Smooth muscle cell of the coronary artery (primary cell): ENCODE measurements around the gene TBL3. TPM values are rescaled to one million over a fixed set of nuclear protein-coding genes. Genes with fewer than 3 reads are reported as not detected.

ENCODE experiments used
- total RNA-seq: library from RNA; depleted of rRNA; stranded (reverse); fragments of >200 nt; gene quantifications from 2 replicates; pipeline ENCODE4 v1.2.3, GENCODE V29; 2014; ENCODE audit warnings: low replicate concordance

Gene TBL3
- 36.2 and 36.5 TPM in 2 replicates for total RNA-seq

GRCh38 chr16:1971796-1972489 is at the start of gene TBL3:
Gene TBL3, plus strand, starts transcription at chr16:1972053. Its CDS starts 112 bp downstream, at chr16:1972165.

DNA sequence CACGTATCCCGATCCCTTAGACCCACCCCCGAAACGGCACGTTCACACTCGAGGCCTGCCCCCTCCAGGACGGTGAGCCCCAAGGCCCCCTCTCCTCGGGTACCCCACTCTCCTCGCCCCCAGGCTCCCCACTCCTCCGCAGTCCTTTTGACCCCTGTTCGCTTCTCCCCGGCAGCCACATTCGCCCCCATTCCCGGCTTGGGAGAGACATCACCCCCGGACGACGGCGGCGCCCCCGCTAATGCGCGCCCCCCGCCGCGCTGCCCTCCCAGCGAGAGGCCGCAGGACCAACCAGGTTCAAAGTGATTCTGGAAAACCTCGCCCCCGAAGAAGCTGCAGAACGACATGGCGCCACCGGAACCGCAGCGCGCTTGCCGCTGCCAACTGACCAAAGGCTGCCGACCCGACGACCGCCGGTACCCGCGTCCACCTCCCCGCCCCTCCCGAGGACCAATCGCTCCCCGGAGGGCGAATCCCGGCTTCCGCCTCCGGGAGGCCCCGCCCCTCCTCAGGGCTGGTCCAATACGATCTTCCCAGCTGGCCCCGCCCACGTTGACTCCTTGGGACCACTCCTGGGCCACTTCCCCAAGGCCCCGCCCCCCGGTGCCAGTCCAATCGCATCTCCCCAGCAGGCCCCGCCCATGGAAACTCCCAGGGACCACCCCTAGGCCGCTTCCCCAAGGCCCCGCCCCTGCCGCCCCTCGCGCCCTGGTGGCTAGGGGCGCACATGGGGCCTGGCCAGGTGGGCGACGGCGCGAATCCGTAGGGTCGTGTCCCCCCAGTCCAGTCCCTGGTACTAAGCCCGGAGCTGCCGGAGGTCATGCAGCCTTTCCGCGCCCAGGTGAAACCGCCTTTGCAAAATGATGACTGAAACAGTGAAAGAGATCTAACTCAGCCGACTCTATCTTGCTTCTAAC is 28.8 kb upstream of the TBL3 start, which contains the start of gene MSRB1:
Gene MSRB1, minus strand, starts transcription at position 390 of the 917 bp plus-strand sequence. Its CDS starts 43 bp downstream, at position 347.

GRCh38 chr16:1959269-1960039 is 12.4 kb upstream of the TBL3 start, which contains the start of gene NDUFB10:
Gene NDUFB10, plus strand, starts transcription at chr16:1959538. Its CDS starts 87 bp downstream, at chr16:1959625.

GRCh38 chr16:1964506-1965395 is 7.1 kb upstream of the TBL3 start, which contains the start of gene RPS2:
Gene RPS2, minus strand, starts transcription at chr16:1964826. Its CDS starts 201 bp downstream, at chr16:1964625.

GRCh38 chr16:1966460-1966859 is 5.4 kb upstream of the TBL3 start, which contains the start of gene RNF151:
Gene RNF151, plus strand, starts transcription at chr16:1966856. Its CDS starts 26 bp downstream, at chr16:1966882.

DNA sequence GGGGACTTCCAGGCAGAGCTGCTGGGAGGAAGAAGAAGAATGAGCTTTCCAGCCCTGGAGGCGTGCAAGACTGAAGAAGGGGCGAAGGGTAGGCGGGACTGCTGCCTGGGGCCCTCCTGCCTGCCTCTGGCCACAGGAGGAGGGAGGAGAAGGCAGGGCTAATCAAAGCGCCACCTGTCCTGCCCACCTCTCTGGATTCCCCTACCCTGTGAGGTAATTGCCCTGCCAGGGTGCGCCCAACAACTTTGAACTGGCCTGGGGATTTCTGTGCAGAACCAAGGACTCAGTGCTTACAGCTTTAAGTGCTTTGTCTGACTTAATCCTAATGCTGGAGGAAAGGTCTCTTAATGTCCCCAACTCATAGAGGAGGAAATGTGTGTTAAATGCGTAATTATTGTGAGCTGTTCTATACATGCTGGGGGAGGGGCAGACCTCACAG is 9.6 kb downstream of the TBL3 start, which contains the start of gene NOXO1:
Gene NOXO1, minus strand, starts transcription at position 72 of the 439 bp plus-strand sequence. CDS start 290 bp downstream, outside the sequence.

GRCh38 chr16:1983544-1984346 is 11.9 kb downstream of the TBL3 start, which contains the start of gene GFER:
Gene GFER, plus strand, starts transcription at chr16:1984193. Its CDS starts 26 bp downstream, at chr16:1984219.

DNA sequence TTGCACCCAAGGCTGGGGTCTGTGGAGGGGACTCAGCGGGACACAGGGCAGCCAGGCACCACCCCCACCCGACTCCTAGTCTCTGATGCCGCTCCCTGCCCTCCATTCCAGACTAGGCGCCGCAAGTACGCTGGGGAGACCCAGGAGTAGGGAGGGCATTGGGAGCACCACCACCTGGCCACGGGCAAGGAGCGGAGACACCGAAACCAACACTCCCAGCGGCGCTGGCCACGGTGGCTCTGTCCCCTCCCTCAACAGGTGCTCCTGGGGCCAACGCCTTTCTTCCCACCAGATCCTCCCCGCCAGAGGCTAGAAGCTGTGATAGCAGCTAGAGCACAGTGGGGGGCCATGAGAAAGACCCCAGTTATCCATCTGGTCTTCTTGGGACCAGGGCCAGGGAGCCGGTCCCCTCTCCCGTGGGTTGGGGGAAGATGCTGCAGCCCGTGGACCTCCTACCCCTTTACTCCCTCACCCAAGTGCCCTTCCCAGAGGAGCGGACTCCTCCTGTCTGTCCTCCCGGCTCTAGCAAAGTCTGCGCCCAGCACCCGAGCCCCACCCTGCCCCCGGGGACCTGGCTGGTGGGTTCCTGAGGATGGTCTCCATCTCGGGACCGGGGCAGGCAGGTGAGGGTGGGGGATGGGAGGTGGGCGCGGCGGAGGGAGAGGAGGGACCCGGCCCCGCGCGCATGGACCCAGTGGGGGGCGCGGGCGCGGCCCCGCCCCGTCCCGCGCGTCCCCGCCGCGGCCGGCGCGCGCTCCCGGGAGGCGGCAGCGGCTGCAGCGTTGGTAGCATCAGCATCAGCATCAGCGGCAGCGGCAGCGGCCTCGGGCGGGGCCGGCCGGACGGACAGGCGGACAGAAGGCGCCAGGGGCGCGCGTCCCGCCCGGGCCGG is 17.6 kb downstream of the TBL3 start, which contains the start of gene SYNGR3:
Gene SYNGR3, plus strand, starts transcription at position 762 of the 892 bp plus-strand sequence. CDS start 133 bp downstream, outside the sequence.

GRCh38 chr16:2009791-2010510 is 38.1 kb downstream of the TBL3 start, which contains the start of gene ZNF598:
Gene ZNF598, minus strand, starts transcription at chr16:2009821.

DNA sequence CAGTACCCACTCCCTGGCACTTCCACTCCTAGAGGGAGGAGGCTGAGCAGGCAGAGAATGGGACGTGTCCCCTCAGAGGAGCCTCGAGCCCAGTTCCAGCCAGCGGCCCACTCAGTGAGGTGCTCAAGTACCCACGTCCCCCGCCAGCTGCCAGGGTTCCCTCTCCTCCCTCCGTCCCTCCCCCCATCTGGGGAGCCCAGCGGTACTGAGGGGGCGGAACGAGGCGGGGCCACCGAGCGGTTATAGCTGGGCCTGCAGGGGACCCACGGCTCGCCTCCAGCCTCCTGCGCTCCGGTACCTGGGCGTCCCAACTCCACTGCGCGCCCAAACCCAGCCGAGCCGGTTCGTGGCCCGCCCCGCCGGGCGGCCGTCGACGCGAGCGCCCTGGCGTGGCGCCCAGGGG is 47.7 kb downstream of the TBL3 start, which contains the start of gene NPW:
Gene NPW, plus strand, starts transcription at position 268 of the 403 bp plus-strand sequence.

DNA sequence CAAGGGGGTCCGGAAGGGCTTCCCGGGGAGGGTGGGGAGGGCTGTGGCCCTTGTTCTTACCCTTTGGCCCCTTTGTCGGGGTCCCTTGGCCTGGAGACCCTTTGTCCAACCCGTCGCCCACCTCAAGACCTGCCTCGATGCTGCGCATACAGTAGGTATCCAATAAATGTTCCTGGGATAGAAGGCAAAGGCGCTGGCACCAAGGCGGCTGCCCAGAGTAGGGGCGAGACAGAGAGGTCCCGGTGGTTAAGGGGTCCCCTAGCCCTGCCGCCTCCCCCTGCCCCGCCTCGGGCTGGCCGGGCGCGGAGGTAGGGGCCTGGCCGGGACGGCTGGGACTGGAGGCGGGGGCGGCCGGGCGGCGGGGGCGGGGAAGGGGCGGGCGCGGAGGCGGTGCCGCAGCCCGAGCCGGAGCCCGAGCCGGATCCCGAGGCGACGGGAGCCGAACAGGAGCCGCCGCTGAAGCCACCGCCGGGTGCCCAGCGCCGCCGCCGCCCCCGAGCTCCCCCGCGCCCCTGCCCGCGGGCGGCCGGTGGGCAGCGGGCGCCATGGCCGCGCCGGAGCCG is 54.7 kb downstream of the TBL3 start, which contains the start of gene NHERF2:
Gene NHERF2, plus strand, starts transcription at position 442 of the 563 bp plus-strand sequence. Its CDS starts 104 bp downstream, at position 546.

Other genes with a start within 250 kb of the TBL3 start
- 35.7 and 45.9 TPM in 2 replicates for gene NME3, start 200.5 kb upstream of the TBL3 start, total RNA-seq
- gene EME2, start 199.2 kb upstream of the TBL3 start, total RNA-seq, result 5.0 TPM in 2 replicates
- 71.6 and 87.2 TPM in 2 replicates for gene MRPS34, start 198.9 kb upstream of the TBL3 start, total RNA-seq
- gene SPSB3, start 189.5 kb upstream of the TBL3 start, total RNA-seq, result 30.8 and 55.7 TPM in 2 replicates
- gene NUBP2, start 189.1 kb upstream of the TBL3 start, total RNA-seq, result 30.3 and 65.2 TPM in 2 replicates
- under 0.01 TPM in 2 replicates for gene IGFALS, start 178.3 kb upstream of the TBL3 start, total RNA-seq
- 51.5 and 65.6 TPM in 2 replicates for gene HAGH, start 145.2 kb upstream of the TBL3 start, total RNA-seq
- gene FAHD1, start 144.8 kb upstream of the TBL3 start, total RNA-seq, result 71.6 and 134 TPM in 2 replicates
- gene MEIOB, start 99.9 kb upstream of the TBL3 start, total RNA-seq, result 0.23 TPM in 1 of 2 replicates, not detected in the other
- not detected in 2 replicates for gene HS3ST6, start 53.6 kb upstream of the TBL3 start, total RNA-seq
- gene MSRB1, start 28.9 kb upstream of the TBL3 start, total RNA-seq, result 4.8 and 8.5 TPM in 2 replicates
- 0.12 TPM in 1 of 2 replicates, not detected in the other for gene RPL3L, start 17.4 kb upstream of the TBL3 start, total RNA-seq
- gene NDUFB10, start 12.5 kb upstream of the TBL3 start, total RNA-seq, result 221 and 281 TPM in 2 replicates
- 3,947 and 4,144 TPM in 2 replicates for gene RPS2, start 7.2 kb upstream of the TBL3 start, total RNA-seq
- gene RNF151, start 5.2 kb upstream of the TBL3 start, total RNA-seq, result not detected in 2 replicates
- gene NOXO1, start 9.4 kb downstream of the TBL3 start, total RNA-seq, result not detected in 2 replicates
- gene GFER, start 12.1 kb downstream of the TBL3 start, total RNA-seq, result 6.4 and 11.7 TPM in 2 replicates
- 0.94 and 4.9 TPM in 2 replicates for gene SYNGR3, start 17.9 kb downstream of the TBL3 start, total RNA-seq
- 9.9 and 12.0 TPM in 2 replicates for gene ZNF598, start 37.8 kb downstream of the TBL3 start, total RNA-seq
- 0.23 and 0.60 TPM in 2 replicates for gene NPW, start 47.7 kb downstream of the TBL3 start, total RNA-seq
- gene NHERF2, start 54.8 kb downstream of the TBL3 start, total RNA-seq, result 8.2 and 48.6 TPM in 2 replicates
- gene NTHL1, start 75.8 kb downstream of the TBL3 start, total RNA-seq, result 33.1 and 36.3 TPM in 2 replicates
- 29.4 and 80.4 TPM in 2 replicates for gene TSC2, start 75.9 kb downstream of the TBL3 start, total RNA-seq
- gene PKD1, start 163.8 kb downstream of the TBL3 start, total RNA-seq, result 63.7 and 174 TPM in 2 replicates
- gene RAB26, start 176.6 kb downstream of the TBL3 start, total RNA-seq, result 1.3 and 1.5 TPM in 2 replicates
- 37.0 and 49.5 TPM in 2 replicates for gene TRAF7, start 183.7 kb downstream of the TBL3 start, total RNA-seq
- 0.08 and 0.47 TPM in 2 replicates for gene CASKIN1, start 224.6 kb downstream of the TBL3 start, total RNA-seq
- gene MLST8, start 233.4 kb downstream of the TBL3 start, total RNA-seq, result 16.5 and 19.7 TPM in 2 replicates
- gene BRICD5, start 238.8 kb downstream of the TBL3 start, total RNA-seq, result 2.9 and 4.0 TPM in 2 replicates
- gene PGP, start 242.8 kb downstream of the TBL3 start, total RNA-seq, result 5.3 and 9.5 TPM in 2 replicates